ENCODE measurements around the gene PIP5K1B. TPM values are rescaled to one million over a fixed set of nuclear protein-coding genes. Genes with fewer than 3 reads are reported as not detected.

The PIP5K1B gene
- total and polyA plus RNA-seq, 4 donors, result 0.09 to 30.9 (median 0.29) TPM

- no peak overlapping the region for H3K9ac ChIP-seq (ENCODE audit: low read depth in 1 of 2, low read length in 2 of 2)
- no peaks in the 10 kb centered on the region for H3K9me3 ChIP-seq (ENCODE audit: control insufficient read depth in 4 of 4, low read length in 3 of 4)
- no peak overlapping the region for H3K27ac ChIP-seq (ENCODE audit: low read depth in 1 of 2, low read length in 2 of 2)
- no peaks in the 10 kb centered on the region for H3K27me3 ChIP-seq (ENCODE audit: control insufficient read depth in 4 of 4, insufficient read depth in 4 of 4, low read length in 3 of 4)
- H3K4me3 ChIP-seq (ENCODE audit: low read depth in 1 of 3, low read length in 3 of 3), result no peak overlapping the region
- TF ChIP-seq YY1 (IDR thresholded peaks at IDR 0.05) (no peak), EGR1 (IDR thresholded peaks at IDR 0.05; ENCODE audit: low read depth in 2 of 2) (no peak), TAF1 (conservative IDR thresholded peaks at IDR 0.05) (no peak), NR2F2 (IDR thresholded peaks at IDR 0.05) (no peak), JUND (IDR thresholded peaks at IDR 0.05) (no peak), HNF4G (IDR thresholded peaks at IDR 0.05) (no peak), SP1 (IDR thresholded peaks at IDR 0.05) (no peak), MAX (IDR thresholded peaks at IDR 0.05) (no peak), FOXA1 (IDR thresholded peaks at IDR 0.05) (no peak), FOXA2 (IDR thresholded peaks at IDR 0.05) (no peak), RAD21 (IDR thresholded peaks at IDR 0.05) (no peak)
- TF ChIP-seq, protein P1, sequence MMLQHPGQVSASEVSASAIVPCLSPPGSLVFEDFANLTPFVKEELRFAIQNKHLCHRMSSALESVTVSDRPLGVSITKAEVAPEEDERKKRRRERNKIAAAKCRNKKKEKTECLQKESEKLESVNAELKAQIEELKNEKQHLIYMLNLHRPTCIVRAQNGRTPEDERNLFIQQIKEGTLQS (IDR thresholded peaks at IDR 0.05), result no peak
- TF ChIP-seq, protein P2, sequence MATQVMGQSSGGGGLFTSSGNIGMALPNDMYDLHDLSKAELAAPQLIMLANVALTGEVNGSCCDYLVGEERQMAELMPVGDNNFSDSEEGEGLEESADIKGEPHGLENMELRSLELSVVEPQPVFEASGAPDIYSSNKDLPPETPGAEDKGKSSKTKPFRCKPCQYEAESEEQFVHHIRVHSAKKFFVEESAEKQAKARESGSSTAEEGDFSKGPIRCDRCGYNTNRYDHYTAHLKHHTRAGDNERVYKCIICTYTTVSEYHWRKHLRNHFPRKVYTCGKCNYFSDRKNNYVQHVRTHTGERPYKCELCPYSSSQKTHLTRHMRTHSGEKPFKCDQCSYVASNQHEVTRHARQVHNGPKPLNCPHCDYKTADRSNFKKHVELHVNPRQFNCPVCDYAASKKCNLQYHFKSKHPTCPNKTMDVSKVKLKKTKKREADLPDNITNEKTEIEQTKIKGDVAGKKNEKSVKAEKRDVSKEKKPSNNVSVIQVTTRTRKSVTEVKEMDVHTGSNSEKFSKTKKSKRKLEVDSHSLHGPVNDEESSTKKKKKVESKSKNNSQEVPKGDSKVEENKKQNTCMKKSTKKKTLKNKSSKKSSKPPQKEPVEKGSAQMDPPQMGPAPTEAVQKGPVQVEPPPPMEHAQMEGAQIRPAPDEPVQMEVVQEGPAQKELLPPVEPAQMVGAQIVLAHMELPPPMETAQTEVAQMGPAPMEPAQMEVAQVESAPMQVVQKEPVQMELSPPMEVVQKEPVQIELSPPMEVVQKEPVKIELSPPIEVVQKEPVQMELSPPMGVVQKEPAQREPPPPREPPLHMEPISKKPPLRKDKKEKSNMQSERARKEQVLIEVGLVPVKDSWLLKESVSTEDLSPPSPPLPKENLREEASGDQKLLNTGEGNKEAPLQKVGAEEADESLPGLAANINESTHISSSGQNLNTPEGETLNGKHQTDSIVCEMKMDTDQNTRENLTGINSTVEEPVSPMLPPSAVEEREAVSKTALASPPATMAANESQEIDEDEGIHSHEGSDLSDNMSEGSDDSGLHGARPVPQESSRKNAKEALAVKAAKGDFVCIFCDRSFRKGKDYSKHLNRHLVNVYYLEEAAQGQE (IDR thresholded peaks at IDR 0.05), result no peak
- TF ChIP-seq, protein P3, sequence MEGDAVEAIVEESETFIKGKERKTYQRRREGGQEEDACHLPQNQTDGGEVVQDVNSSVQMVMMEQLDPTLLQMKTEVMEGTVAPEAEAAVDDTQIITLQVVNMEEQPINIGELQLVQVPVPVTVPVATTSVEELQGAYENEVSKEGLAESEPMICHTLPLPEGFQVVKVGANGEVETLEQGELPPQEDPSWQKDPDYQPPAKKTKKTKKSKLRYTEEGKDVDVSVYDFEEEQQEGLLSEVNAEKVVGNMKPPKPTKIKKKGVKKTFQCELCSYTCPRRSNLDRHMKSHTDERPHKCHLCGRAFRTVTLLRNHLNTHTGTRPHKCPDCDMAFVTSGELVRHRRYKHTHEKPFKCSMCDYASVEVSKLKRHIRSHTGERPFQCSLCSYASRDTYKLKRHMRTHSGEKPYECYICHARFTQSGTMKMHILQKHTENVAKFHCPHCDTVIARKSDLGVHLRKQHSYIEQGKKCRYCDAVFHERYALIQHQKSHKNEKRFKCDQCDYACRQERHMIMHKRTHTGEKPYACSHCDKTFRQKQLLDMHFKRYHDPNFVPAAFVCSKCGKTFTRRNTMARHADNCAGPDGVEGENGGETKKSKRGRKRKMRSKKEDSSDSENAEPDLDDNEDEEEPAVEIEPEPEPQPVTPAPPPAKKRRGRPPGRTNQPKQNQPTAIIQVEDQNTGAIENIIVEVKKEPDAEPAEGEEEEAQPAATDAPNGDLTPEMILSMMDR (IDR thresholded peaks at IDR 0.05; ENCODE audit: low read depth, low read length, missing input control), result no peak
- H3K36me3 ChIP-seq (ENCODE audit: control insufficient read depth in 4 of 4, insufficient read depth in 3 of 4, low read depth in 1 of 4, low read length in 3 of 4), result no peaks in the 10 kb centered on the region
- 90% methylated on average over 1 of the region's 1 CpG for WGBS
- DNase-seq (ENCODE audit: low spot score), result no peak
- no peaks in the 10 kb centered on the region for H3K4me1 ChIP-seq (ENCODE audit: control insufficient read depth in 4 of 4, insufficient read depth in 4 of 4, low read length in 3 of 4)
Measured at GRCh38 chr9:68852941-68853340, 147.9 kb downstream of the PIP5K1B start.

DNA sequence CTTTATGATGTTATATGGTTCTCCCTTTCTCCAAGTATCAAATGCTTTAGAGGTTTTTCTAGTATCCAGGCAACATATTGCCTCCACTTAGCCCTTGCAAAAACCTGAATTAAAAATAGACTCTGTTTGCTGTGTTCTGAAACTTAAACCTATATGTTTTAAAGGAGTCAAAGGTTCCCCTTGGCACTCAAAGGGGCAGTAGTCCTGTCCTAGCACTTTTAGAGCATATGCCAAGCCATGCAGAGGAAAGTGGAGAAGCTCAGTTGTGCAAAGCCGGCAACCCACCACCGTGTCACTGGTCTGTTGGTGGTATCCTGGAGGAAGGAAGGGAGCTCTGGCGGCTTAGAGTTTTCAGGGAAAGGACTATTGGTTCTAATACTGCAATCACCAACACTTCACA, 154.3 kb downstream of the PIP5K1B start:
- no peaks in the 10 kb centered on the region for H3K9me3 ChIP-seq (ENCODE audit: control insufficient read depth in 4 of 4, low read length in 3 of 4)
- H3K27ac ChIP-seq (ENCODE audit: low read depth in 1 of 2, low read length in 2 of 2), result no peak overlapping the region
- no peaks in the 10 kb centered on the region for H3K36me3 ChIP-seq (ENCODE audit: control insufficient read depth in 4 of 4, insufficient read depth in 3 of 4, low read depth in 1 of 4, low read length in 3 of 4)
- H3K9ac ChIP-seq (ENCODE audit: low read depth in 1 of 2, low read length in 2 of 2), result no peak overlapping the region
- peaks cover 0 to 5% (median 0%) of the 10 kb centered on the region in 4 donors for H3K27me3 ChIP-seq (ENCODE audit: control insufficient read depth in 4 of 4, insufficient read depth in 4 of 4, low read length in 3 of 4)
- H3K4me3 ChIP-seq (ENCODE audit: low read depth in 1 of 3, low read length in 3 of 3), result no peak overlapping the region
- WGBS, result 65% methylated on average over 3 of the region's 3 CpGs
- H3K4me1 ChIP-seq (ENCODE audit: control insufficient read depth in 4 of 4, insufficient read depth in 4 of 4, low read length in 3 of 4), result no peaks in the 10 kb centered on the region
- no peak for DNase-seq (ENCODE audit: low spot score)
- TF ChIP-seq EGR1 (IDR thresholded peaks at IDR 0.05; ENCODE audit: low read depth in 2 of 2) (no peak), FOXA2 (IDR thresholded peaks at IDR 0.05) (no peak), HNF4G (IDR thresholded peaks at IDR 0.05) (no peak), YY1 (IDR thresholded peaks at IDR 0.05) (no peak), NR2F2 (IDR thresholded peaks at IDR 0.05) (no peak), JUND (IDR thresholded peaks at IDR 0.05) (no peak)
- TF ChIP-seq, protein P2 (IDR thresholded peaks at IDR 0.05), result no peak
- TF ChIP-seq, protein P3 (IDR thresholded peaks at IDR 0.05; ENCODE audit: low read depth, low read length, missing input control), result no peak
- TF ChIP-seq, protein P4, sequence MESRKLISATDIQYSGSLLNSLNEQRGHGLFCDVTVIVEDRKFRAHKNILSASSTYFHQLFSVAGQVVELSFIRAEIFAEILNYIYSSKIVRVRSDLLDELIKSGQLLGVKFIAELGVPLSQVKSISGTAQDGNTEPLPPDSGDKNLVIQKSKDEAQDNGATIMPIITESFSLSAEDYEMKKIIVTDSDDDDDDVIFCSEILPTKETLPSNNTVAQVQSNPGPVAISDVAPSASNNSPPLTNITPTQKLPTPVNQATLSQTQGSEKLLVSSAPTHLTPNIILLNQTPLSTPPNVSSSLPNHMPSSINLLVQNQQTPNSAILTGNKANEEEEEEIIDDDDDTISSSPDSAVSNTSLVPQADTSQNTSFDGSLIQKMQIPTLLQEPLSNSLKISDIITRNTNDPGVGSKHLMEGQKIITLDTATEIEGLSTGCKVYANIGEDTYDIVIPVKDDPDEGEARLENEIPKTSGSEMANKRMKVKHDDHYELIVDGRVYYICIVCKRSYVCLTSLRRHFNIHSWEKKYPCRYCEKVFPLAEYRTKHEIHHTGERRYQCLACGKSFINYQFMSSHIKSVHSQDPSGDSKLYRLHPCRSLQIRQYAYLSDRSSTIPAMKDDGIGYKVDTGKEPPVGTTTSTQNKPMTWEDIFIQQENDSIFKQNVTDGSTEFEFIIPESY (IDR thresholded peaks at IDR 0.05), result no peak
